ENCODE measurements around the gene R3HDM4.

The R3HDM4 gene

GRCh38 chr19:890831-891230 is 22.2 kb downstream of the R3HDM4 start:
- no peak for DNase-seq (ENCODE audit: low read depth)
- no peak overlapping the region for H3K4me3 ChIP-seq (ENCODE audit: low read depth, low read length)
- TF ChIP-seq CTCF (IDR thresholded peaks at IDR 0.05; ENCODE audit: control insufficient read depth, extremely low read depth, insufficient read depth) = no peak

DNA sequence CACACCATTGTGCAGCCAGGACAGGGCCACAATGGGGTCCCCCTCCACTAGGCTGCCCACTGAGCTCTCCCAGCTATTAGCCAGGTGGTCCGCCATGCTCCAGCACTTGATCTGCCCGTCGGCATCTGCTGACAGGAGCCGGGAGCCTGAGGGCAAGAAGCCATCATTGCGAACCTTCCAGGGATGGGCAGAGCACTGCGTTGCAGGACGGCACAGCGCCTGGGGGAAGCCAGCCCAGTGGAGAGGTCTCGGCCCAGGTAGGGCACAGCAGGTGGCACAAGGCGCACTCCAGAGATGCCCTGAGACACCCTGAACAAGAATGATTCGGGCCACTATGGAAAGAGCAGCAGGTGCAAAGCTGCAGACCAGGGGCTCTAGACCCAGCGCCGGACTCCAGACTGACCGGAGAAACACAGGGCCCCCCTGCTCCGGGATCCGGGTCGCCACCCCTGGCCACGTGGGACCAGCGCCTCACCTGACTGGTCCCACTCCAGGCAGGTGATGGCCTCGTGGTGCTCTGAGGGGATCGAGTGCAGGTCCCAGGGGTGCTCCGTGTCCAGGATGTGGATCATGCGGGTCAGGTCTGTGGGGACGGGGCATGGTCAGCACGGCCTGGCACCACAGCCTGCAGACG is 23.2 kb downstream of the R3HDM4 start:
- no peak for TF ChIP-seq CTCF (IDR thresholded peaks at IDR 0.05; ENCODE audit: control insufficient read depth, extremely low read depth, insufficient read depth)
- no peak overlapping the region for H3K4me3 ChIP-seq (ENCODE audit: low read depth, low read length)
- DNase-seq (ENCODE audit: low read depth) = no peak

DNA sequence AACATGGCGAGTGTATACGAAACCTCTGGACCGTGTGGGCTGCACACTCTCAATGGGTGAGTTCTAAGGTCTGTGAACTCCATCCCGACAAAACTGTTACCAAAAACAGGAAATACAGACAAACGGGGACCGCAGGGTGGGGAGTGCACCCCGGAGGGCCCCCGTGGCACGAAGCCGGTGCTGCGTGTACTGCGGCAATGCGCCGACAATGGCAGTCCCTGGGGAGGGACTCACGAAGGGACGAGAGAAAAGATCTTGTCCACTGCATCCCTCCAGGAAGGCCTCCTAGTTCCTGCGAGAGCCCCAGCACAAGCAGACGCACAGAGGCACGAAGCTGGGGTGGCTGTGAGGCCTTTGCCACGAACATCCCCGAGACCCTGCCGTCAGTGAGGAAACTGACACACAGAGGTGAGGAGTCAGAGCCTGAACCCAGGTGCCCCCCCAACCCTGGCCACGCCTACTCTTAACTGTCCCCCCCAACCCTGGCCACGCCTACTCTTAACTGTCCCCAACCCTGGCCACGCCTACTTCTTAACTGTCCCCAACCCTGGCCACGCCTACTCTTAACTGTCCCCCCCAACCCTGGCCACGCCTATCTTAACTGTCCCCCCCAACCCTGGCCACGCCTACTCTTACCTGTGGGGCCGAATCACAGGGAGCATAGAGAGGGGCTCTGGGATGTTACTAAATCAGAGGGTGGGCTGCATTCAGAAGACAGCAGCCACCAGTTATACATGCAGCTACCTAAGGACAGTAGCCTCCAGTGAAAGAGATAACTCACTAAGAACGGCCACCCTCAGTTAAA is 24.2 kb downstream of the R3HDM4 start:
- no peak for DNase-seq (ENCODE audit: low read depth)
- TF ChIP-seq CTCF (IDR thresholded peaks at IDR 0.05; ENCODE audit: control insufficient read depth, extremely low read depth, insufficient read depth) = no peak

DNA sequence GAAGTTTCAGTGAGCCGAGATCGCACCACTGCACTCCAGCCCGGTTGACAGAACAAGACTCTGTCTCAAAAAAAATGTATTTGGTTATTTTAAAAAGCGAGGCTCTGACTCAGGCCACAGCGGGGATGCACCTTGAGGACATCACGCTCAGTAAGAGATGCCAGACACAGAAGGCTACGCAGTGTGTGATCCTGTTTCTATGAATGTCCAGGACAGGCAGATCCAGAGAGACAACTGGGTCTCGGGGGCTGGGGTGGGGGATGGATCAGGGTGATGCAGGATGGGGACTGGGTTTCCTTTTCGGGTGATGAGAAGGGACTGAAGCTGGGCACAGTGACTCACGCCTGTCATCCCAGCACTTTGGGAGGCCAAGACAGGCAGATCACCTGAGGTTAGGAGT is 25.4 kb downstream of the R3HDM4 start:
- no peak overlapping the region for H3K4me3 ChIP-seq (ENCODE audit: low read depth, low read length)
- no peak for TF ChIP-seq CTCF (IDR thresholded peaks at IDR 0.05; ENCODE audit: control insufficient read depth, extremely low read depth, insufficient read depth)
- no peak for DNase-seq (ENCODE audit: low read depth)

More for the DNA sequence above, 24.2 kb downstream of the R3HDM4 start:
- no peak overlapping the region for H3K4me3 ChIP-seq (ENCODE audit: low read depth, low read length)

- no peak for DNase-seq (ENCODE audit: low read depth)
- TF ChIP-seq CTCF (IDR thresholded peaks at IDR 0.05; ENCODE audit: control insufficient read depth, extremely low read depth, insufficient read depth) = no peak
- H3K4me3 ChIP-seq (ENCODE audit: low read depth, low read length) = no peak overlapping the region
These were observed 25.9 kb downstream of the R3HDM4 start for GRCh38 chr19:887072-887471.

DNA sequence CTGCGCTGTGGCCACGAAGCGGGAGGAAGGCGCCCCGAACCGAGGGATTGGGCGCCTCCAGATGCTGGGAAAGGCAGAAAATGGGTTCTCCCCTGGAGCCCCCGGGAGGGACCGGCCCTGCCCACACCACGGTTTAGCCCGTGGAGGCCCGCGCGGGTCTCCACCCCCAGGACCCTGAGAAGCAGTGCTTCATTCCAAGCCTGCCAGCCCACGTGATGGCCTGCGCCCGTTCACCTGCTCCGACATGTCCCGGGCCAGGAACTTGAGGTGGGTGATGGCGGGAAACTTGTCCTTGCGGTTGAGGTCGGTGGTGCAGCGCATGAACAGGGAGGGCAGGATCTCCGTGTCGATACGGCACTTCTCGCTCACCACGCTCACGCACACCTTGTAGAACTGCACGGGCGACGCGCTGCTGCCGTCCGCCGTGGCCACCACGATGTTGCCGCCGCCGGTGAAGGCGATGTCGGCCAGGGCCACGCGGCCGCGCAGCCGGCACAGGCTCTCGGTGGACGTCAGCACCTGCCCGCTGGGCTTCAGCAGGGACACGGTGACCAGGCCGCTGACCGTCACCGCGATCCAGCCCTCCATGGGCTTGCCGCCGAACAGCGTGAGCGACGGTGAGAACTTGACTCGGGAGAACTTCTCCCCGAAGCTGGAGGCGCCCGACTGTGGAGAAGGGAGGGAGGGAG is 27.3 kb downstream of the R3HDM4 start:
- no peak for TF ChIP-seq CTCF (IDR thresholded peaks at IDR 0.05; ENCODE audit: control insufficient read depth, extremely low read depth, insufficient read depth)
- no peak overlapping the region for H3K4me3 ChIP-seq (ENCODE audit: low read depth, low read length)
- no peak for DNase-seq (ENCODE audit: low read depth)
